IMR-90 (cell line): Measurements from ENCODE around the gene KLRF2. TPM values are rescaled to one million over a fixed set of nuclear protein-coding genes. Genes with fewer than 3 reads are reported as not detected.

Experiments used
- ATAC-seq: fragments of 200-7000 bp; cut with Tn5 transposase; 2 replicates; pipeline ENCODE4 v1.9.1; 2020; ENCODE audit warnings: low read depth, mild to moderate bottlenecking, moderate library complexity
- BruUV-seq: library from RNA; stranded (reverse); fragments of 400-500 nt; replicated peaks from 2 replicates; lab custom pipeline; 2021; lab: Mats Ljungman, UMichigan
- CTCF ChIA-PET: fragments of 300-600 bp; formaldehyde crosslinking; extraction: SDS; loops from one replicate; lab custom pipeline; 2021; ENCODE audit warnings: antibody characterized with exemption; lab: Yijun Ruan, JAX
- POLR2A ChIA-PET: fragments of 300-600 bp; sonication (Branson Sonifier 250); formaldehyde crosslinking; loops from one replicate; lab custom pipeline; 2022; ENCODE audit warnings: antibody characterized with exemption; ENCODE audit not compliant: unreplicated experiment; lab: Charles Lee
- DNase-seq: peaks from one replicate; pipeline ENCODE4 v3.0.0; 2013
- H2AFZ ChIP-seq: replicated peaks from 2 replicates; pipeline ENCODE3; 2013; ENCODE audit warnings: low read length, mild to moderate bottlenecking; ENCODE audit not compliant: poor library complexity
- H2AK5ac ChIP-seq: 2 replicates; pipeline ENCODE4 v1.6.1; 2013; ENCODE audit warnings: low read depth, low read length, inconsistent platforms
- H2AK9ac ChIP-seq: replicated peaks from 2 replicates; pipeline ENCODE3; 2013; ENCODE audit warnings: mild to moderate bottlenecking, low read depth, low read length, moderate library complexity; ENCODE audit not compliant: poor library complexity
- H2BK120ac ChIP-seq: 2 replicates; pipeline ENCODE4 v1.6.1; 2013; ENCODE audit warnings: low read depth, low read length, inconsistent platforms
- H2BK15ac ChIP-seq: 3 replicates; pipeline ENCODE4 v1.6.1; 2013; ENCODE audit warnings: low read depth, low read length, inconsistent platforms
- H2BK20ac ChIP-seq: 2 replicates; pipeline ENCODE4 v1.6.1; 2013; ENCODE audit warnings: low read depth, mild to moderate bottlenecking, inconsistent platforms, low read length, moderate library complexity
- H2BK5ac ChIP-seq: 2 replicates; pipeline ENCODE4 v1.6.1; 2013; ENCODE audit warnings: mild to moderate bottlenecking, low read depth, low read length, inconsistent platforms; ENCODE audit not compliant: poor library complexity, severe bottlenecking
- H3K14ac ChIP-seq: replicated peaks from 2 replicates; pipeline ENCODE4 v1.6.1; 2013; ENCODE audit warnings: low read depth, low read length, inconsistent platforms
- H3K18ac ChIP-seq: 2 replicates; pipeline ENCODE4 v1.6.1; 2013; ENCODE audit warnings: low read depth, low read length, control low read depth
- H3K23ac ChIP-seq: 2 replicates; pipeline ENCODE4 v1.6.1; 2013; ENCODE audit warnings: low read depth, low read length, inconsistent platforms
- H3K27ac ChIP-seq: 2 replicates; pipeline ENCODE4 v1.5.1; 2013; ENCODE audit warnings: mild to moderate bottlenecking, control low read depth, low read length; ENCODE audit not compliant: insufficient read depth
- H3K27me3 ChIP-seq: 2 replicates; pipeline ENCODE4 v1.6.1; 2013; ENCODE audit warnings: low read length; ENCODE audit not compliant: control insufficient read depth, insufficient read depth
- H3K36me3 ChIP-seq: 2 replicates; pipeline ENCODE4 v1.6.1; 2013; ENCODE audit warnings: low read length, mixed read lengths; ENCODE audit not compliant: control insufficient read depth, insufficient read depth
- H3K4ac ChIP-seq: 2 replicates; pipeline ENCODE4 v1.6.1; 2013; ENCODE audit warnings: low read depth, low read length, inconsistent platforms
- H3K4me1 ChIP-seq: 2 replicates; pipeline ENCODE4 v1.6.1; 2013; ENCODE audit warnings: low read length, mixed read lengths; ENCODE audit not compliant: control insufficient read depth, insufficient read depth
- H3K4me2 ChIP-seq: 2 replicates; pipeline ENCODE4 v1.6.1; 2013; ENCODE audit warnings: low read depth, mild to moderate bottlenecking, control low read depth, low read length, moderate library complexity
- H3K4me3 ChIP-seq: 2 replicates; pipeline ENCODE4 v1.5.1; 2013; ENCODE audit warnings: low read depth, mild to moderate bottlenecking, control low read depth, low read length, moderate library complexity; ENCODE audit not compliant: insufficient read depth
- H3K56ac ChIP-seq: 2 replicates; pipeline ENCODE4 v1.6.1; 2013; ENCODE audit warnings: low read length, inconsistent platforms; ENCODE audit not compliant: insufficient read depth; ENCODE audit errors: extremely low read depth
- H3K79me1 ChIP-seq, 2 experiments: 2 replicates each; pipeline ENCODE4 v1.6.1; 2013; ENCODE audit warnings: low read length in 2 of 2, inconsistent platforms in 1 of 2, low read depth in 1 of 2
- H3K9ac ChIP-seq: 2 replicates; pipeline ENCODE4 v1.6.1; 2013; ENCODE audit warnings: low read depth, low read length, control low read depth
- H3K9me1 ChIP-seq: 2 replicates; pipeline ENCODE4 v1.6.1; 2013; ENCODE audit warnings: low read length, inconsistent platforms; ENCODE audit not compliant: insufficient read depth
- H3K9me3 ChIP-seq: 2 replicates; pipeline ENCODE4 v1.6.1; 2013; ENCODE audit warnings: low read length; ENCODE audit not compliant: control insufficient read depth, insufficient read depth
- H4K20me1 ChIP-seq: 2 replicates; pipeline ENCODE4 v1.6.1; 2013; ENCODE audit warnings: low read length, inconsistent platforms; ENCODE audit not compliant: insufficient read depth
- H4K5ac ChIP-seq: 2 replicates; pipeline ENCODE4 v1.6.1; 2013; ENCODE audit warnings: mild to moderate bottlenecking, low read depth, low read length, control low read depth
- H4K8ac ChIP-seq, 2 experiments: 2 replicates each; pipeline ENCODE4 v1.6.1; 2013; ENCODE audit warnings: low read depth in 2 of 2, low read length in 2 of 2, control low read depth in 1 of 2, inconsistent platforms in 1 of 2
- H4K91ac ChIP-seq: 2 replicates; pipeline ENCODE4 v1.6.1; 2013; ENCODE audit warnings: low read depth, low read length, inconsistent platforms; ENCODE audit not compliant: insufficient read depth
- CTCF ChIP-seq: conservative IDR thresholded peaks from 2 replicates; pipeline ENCODE4 v1.5.1; 2012; ENCODE audit warnings: mild to moderate bottlenecking, low read depth, low read length, improper control_type of control experiment
- FOS ChIP-seq: fragments of 150-350 bp; IDR thresholded peaks from 2 replicates; pipeline ENCODE4 v1.6.1; 2016; ENCODE audit warnings: low read depth, low read length
- MAFK ChIP-seq: IDR thresholded peaks from 2 replicates; pipeline ENCODE4 v1.6.1; 2012; ENCODE audit warnings: low read depth, low read length, improper control_type of control experiment
- NFE2L2 ChIP-seq: fragments of 150-350 bp; IDR thresholded peaks from 2 replicates; pipeline ENCODE4 v1.6.1; 2016; ENCODE audit warnings: low read depth, mild to moderate bottlenecking, low read length
- POLR2A ChIP-seq: IDR thresholded peaks from 2 replicates; pipeline ENCODE4 v1.6.1; 2012; ENCODE audit warnings: mild to moderate bottlenecking, low read depth, low read length
- RAD21 ChIP-seq: IDR thresholded peaks from 2 replicates; pipeline ENCODE4 v1.6.1; 2012; ENCODE audit warnings: low read length, improper control_type of control experiment
- RCOR1 ChIP-seq: IDR thresholded peaks from 2 replicates; pipeline ENCODE4 v1.6.1; 2012; ENCODE audit warnings: mild to moderate bottlenecking, low read length, improper control_type of control experiment; ENCODE audit not compliant: insufficient replicate concordance
- WGBS, 2 experiments: methylation state at CpG; one replicate each; pipeline versions ENCODE4 v1.1.5 to v1.1.7; 2013; ENCODE audit warnings: missing lambda C conversion rate in 2 of 2; ENCODE audit not compliant: insufficient read length in 1 of 2; ENCODE audit errors: extremely low coverage in 2 of 2; 5-methylcytosine and 5-hydroxymethylcytosine counted together
- dilution Hi-C: fragments of 300-500 bp; cut with HindIII; formaldehyde crosslinking; loops from one replicate; pipeline ENCODE4 v1.14.3; 2018; ENCODE audit warnings: low sequenced_read_pairs; ENCODE audit not compliant: unreplicated experiment
- in situ Hi-C: fragments of 300-500 bp; cut with MboI; formaldehyde crosslinking; loops from 3 replicates; pipeline ENCODE4 v1.14.3; 2019; ENCODE audit warnings: low sequenced_read_pairs, inconsistent platforms, mixed read lengths
- intact Hi-C: fragments of 100-400 bp; cut with micrococcal nuclease; formaldehyde crosslinking; loops from 2 replicates; pipeline ENCODE4 v1.10.0; 2022
- polyA plus RNA-seq, 3 experiments: library from polyadenylated mRNA; depleted of rRNA; stranded (reverse); fragments of >200 nt; gene quantifications; 2 replicates each; pipeline ENCODE4 v1.2.3, GENCODE V29; 2012; ENCODE audit warnings: low replicate concordance in 1 of 3
- total RNA-seq: library from RNA; depleted of rRNA; stranded (reverse); fragments of >200 nt; gene quantifications from 2 replicates; pipeline ENCODE4 v1.2.3, GENCODE V29; 2012
- TF ChIP-seq, protein P1 (sequence below): fragments of 150-350 bp; IDR thresholded peaks from 2 replicates; pipeline ENCODE4 v1.6.1; 2017; ENCODE audit warnings: mild to moderate bottlenecking, antibody characterized with exemption, low read length, low read depth

Gene KLRF2
- total and polyA plus RNA-seq, 2 of the 4 experiments (the other 2 are of a cell fraction): not detected

GRCh38 chr12:9941838-9942237, 60.5 kb downstream of the KLRF2 start:
- no peak overlapping the region for H4K8ac ChIP-seq
- H3K79me1 ChIP-seq: no peaks in the 10 kb centered on the region
- H4K5ac ChIP-seq: no peak overlapping the region
- no peak for TF ChIP-seq RCOR1
- no peak for TF ChIP-seq MAFK
- no peak for TF ChIP-seq CTCF
- no peak for TF ChIP-seq POLR2A
- no peak for TF ChIP-seq NFE2L2
- no peak for TF ChIP-seq RAD21
- no peak for TF ChIP-seq FOS
- TF ChIP-seq, protein P1, sequence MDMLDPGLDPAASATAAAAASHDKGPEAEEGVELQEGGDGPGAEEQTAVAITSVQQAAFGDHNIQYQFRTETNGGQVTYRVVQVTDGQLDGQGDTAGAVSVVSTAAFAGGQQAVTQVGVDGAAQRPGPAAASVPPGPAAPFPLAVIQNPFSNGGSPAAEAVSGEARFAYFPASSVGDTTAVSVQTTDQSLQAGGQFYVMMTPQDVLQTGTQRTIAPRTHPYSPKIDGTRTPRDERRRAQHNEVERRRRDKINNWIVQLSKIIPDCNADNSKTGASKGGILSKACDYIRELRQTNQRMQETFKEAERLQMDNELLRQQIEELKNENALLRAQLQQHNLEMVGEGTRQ: no peak
- no peak overlapping the region for H2AFZ ChIP-seq
- H3K9me3 ChIP-seq: no peaks in the 10 kb centered on the region
- ATAC-seq (no peak), DNase-seq (no peak)
- intact Hi-C loops (loop anchor here (5.0 kb wide), 1 partner anchor 200 kb away; no protein-coding TSS in a partner anchor), dilution Hi-C loops (no loop called here), in situ Hi-C loops (no loop called here)
- H3K9me1 ChIP-seq: no peaks in the 10 kb centered on the region; the same call in 1 of the 2 replicates
- H2BK20ac ChIP-seq: no peak overlapping the region
- no peaks in the 10 kb centered on the region for H3K36me3 ChIP-seq
- H2BK15ac ChIP-seq: no peak overlapping the region
- H2BK5ac ChIP-seq: no peak overlapping the region
- H4K20me1 ChIP-seq: no peaks in the 10 kb centered on the region
- H3K14ac ChIP-seq: no peak overlapping the region
- CTCF ChIA-PET: no interaction called here
- no peak overlapping the region for H2AK9ac ChIP-seq
- peaks cover 9% of the 10 kb centered on the region for H3K27me3 ChIP-seq
- no peak overlapping the region for H3K4ac ChIP-seq
- no peak overlapping the region for H4K91ac ChIP-seq
- H3K4me2 ChIP-seq: no peak overlapping the region
- no peak overlapping the region for H2AK5ac ChIP-seq
- H3K4me3 ChIP-seq: no peak overlapping the region
- no peak overlapping the region for H3K56ac ChIP-seq
- H2BK120ac ChIP-seq: no peak overlapping the region
- no peaks in the 10 kb centered on the region for H3K4me1 ChIP-seq
- H3K27ac ChIP-seq: no peak overlapping the region
- H3K23ac ChIP-seq: no peak overlapping the region
- no peak overlapping the region for H3K18ac ChIP-seq
- no peak overlapping the region for H3K9ac ChIP-seq
- no TSS peak for BruUV-seq
- no CpG with 5 or more reads among the region's 1 CpG for WGBS, 2 experiments
- POLR2A ChIA-PET: no interaction called here
